ENCODE results near the gene KISS1.

Gene KISS1

DNA sequence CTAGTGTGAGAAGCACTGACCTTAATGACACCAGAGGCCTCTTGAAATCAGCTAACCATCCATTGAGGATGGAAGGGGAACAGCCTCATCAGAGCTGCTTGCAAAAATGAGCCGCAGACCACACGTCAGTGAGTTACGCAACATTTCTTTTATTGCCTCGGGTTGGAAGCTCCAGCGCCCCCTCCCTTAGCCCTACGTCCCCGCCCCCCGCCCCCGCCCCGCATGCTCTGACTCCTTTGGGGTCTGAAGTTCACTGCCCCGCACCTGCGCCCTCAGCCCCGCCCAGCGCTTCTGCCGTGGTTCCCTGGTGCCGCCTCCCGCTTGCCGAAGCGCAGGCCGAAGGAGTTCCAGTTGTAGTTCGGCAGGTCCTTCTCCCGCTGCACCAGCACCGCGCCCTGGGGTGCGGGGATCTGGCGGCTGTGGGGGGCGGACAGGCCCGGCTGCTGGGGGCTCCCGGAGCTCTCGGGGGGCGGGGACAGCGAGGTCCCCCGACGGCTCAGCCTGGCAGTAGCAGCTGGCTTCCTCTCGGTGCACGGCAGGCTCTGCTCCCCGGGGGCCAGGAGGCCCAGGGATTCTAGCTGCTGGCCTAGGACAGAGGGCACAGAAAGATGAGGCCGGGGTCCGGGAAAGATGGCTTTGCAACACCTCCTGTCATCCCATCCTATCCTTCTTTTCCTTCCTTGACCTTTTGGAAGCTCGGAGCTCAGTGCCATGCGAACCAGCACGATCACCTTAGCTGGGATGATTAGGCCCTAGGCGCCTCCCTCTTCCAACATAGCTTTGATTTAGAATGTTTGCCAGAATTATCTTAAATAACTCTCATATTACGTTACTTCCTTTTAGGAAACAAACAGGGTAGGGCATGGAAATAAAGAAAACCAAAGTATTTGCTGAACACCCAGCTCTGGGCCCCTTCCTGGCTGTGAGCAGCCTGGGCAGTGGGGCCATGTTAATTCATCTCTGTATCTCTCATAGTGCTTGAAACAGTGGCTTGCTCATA is 5.8 kb downstream of the KISS1 start:
- peak; percentile 47 for DNase-seq

DNA sequence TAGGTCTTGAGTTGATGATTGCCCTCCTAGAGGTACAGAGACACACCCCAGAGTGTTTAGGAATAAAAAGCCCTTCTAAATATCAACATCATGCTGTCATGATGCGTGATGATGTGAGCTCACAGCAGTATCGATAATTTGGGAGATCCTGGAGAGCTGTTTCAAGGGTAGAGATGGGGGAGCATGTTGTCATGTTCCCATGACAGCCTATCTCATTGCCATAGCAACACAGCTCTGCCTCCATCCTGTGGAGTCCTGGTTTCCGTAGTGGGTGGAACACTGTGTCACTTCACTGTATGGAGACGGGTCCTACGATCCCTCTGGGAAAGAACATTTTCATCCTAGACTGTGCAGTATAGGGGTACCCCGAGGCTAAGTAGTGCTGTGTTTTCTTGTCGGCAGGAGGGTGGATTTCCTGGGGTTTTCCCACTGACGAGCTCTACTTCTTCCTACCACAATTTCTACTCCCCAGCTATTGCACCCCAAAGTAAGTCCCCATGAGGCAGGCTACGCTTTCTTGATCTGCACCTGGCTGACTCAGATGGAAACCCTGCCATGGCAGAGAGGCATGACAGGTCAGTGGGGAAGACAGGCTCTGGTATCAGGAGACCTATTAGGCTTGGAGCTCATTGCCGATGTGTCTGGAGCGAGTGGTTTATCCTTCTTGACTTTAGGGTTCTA is 7.2 kb downstream of the KISS1 start:
- peak; percentile 24 for DNase-seq

DNA sequence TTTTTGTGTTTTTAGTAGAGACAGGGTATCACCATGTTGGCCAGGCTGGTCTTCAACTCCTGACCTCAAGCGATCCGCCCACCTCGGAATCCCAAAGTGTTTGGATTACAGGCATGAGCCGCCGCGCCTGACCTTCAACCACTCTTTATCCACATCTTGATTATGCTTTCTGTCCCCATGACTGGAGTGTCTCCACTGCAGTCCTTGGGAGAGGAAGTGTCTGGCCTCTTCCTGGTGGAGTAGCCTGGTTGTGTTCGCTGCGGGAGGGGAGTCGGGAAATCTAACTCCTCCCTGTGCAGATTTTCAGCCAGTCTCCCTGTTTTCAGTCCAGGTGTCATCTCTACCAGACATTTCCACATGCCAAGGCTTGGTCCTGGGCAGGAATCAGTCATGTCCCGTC is 9.7 kb downstream of the KISS1 start:
- DNase-seq = peak; percentile 18

DNA sequence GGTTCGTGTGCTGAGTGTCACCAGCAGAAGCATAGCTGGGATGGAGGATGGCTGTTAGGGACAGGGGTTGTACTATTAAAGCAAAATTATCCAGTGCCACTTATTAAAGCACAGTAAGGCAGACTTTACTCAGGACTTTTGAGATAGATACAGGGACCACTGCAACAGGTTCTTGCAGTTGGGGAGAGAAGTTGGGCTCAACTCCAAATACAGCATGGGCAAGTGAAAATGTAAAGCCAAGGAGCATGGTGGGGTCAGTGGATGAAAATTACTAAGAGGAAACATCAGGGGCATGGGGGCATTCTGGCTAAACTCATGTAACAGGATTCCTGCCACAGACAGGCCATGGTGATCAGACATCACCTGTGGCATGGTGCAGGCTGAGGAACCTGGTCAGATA is 15.2 kb downstream of the KISS1 start:
- peak; percentile 20 for DNase-seq

DNA sequence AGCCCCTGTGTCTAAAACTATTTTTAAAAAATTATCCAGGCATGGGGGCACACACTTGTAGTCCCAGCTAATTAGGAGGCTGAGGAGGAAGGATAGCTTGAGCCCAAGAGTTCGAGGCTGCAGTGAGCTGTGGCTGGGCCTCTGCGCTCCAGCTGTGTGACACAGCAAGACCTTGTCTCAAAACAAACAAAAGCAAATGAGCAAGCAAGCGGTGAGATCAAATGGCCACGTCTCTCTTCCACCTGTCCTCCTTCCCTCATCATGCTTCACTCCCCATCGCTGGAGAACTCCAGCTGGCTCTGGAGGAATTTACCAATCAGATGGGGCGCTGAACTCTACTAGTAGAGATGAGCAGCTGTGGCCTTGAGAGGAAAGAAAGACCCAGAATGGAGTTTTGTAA is 16.2 kb downstream of the KISS1 start:
- DNase-seq = peak; percentile 9

DNA sequence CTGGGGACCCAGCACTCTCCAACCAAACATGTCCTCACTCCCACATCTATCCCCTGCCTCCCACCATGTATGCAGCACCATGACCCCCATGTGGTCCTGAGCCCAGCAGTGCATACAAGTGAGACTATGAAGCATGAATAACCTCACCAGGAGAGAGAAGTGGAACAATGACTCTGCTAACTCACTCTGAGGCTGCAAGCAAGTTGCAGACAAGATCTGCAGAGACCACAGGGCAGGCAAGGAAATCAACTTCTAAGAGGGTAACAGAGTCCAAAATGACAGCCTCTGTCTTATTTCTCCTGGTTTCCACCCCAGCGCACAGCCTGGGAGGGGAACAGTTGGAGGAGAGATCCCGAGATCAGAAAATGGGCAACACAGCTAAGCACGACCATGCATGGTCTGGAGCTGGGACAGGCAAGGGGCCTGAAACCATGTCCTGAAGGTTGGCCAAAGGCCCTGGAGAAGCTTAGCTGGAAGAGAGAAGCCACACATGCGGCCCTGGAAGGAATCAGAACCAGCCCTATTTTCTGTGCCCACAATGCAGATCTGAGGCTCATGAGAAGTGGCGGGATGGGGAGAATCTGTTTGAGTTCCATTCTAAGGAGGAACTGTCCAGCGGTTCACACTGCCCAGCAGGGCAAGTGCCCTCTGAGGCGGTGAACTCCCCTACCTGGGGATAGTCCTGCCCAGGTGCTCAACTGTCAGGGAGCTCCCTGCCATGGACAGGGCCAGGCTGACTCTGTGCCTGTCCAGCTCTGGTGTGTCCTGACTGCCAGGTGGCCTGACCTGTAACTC is 17.6 kb downstream of the KISS1 start:
- no peak for DNase-seq

DNA sequence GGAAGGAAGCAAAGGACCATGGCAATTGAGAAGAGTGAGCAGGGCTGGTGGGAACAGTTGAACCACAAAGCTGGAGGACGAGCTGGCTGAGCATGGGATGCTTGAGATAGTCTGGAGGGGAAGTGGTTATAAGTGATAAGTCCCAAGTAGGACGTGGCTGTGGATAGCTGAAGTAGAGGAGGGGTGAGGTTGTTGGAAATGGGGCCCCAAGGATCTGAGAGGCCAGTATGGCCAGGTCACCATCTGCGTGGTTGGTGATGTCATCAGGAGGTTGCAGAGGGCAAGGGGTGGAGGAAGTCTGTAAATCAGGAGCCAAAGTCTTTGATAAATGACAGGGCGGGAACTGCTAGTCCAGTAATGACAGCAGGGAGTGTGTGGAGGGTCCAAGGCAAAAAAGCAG is 19.2 kb downstream of the KISS1 start:
- DNase-seq = no peak

DNA sequence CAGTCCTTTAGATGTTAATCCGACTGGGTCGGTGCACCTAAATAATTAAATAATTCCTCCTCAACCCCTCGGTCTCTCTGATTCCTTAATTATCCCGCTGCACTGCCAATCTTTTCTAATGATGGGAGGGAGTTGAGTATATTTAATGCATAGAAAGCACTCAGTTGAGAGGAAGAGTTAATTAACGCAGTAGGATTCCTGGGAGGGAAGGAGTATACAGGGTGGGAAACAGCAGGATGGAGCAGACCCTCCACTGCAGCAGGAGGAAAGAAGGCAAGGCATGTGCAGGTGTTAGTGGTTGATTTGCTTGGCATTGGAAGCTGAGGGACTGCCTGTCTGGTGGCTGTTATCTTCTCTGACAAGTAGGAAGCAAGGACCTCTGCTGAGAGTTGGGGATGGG is 20.2 kb downstream of the KISS1 start:
- DNase-seq = no peak

DNA sequence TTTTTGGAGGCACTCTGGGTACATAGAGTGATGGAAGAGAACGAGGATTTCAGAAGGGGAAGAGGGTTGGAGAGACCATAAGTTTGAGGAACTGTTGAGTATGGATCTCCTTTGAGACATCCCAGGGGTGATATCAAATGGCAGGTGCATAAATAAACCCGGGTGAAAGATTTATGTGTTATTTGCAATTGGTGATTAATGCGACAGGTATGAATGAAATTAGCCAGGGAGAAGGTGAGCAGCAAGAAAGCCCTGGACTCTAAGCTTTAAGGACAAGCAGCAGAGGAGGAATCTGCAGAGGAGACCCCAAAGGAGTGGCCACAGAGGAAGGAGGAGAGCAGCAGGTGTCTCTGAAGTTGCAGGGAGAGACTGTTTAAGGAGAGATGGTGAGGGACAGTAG is 21.3 kb downstream of the KISS1 start:
- no peak for DNase-seq

DNA sequence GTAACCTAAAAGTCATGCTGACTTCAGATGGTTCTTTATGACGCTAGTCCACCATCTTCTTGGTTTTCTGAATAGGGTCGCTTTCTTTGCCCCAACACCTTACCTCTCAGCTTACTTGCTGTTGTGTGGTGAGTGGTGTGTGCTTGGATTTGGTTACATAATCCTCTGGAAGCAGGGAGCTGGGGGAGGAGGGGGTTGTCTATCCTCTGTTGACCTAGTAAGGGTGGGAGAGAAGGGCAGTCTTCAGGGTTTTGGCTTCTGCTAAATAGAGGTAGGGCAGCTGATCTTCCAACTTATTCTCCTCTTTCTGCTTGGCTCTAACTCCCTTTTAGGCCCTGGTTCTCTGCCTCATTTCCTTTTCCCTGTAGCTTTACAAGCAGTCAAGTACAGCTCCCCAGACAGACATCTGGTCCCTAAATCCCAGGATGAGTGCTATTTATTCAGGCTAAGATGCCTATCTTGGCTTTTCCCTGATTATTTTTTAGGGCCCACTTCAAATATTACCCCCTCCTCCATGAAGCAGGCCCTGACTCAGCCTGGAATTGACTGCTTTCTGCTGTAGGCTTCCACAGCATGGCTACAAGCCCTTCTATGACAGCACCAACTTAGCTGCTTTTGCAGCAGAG is 23.8 kb downstream of the KISS1 start:
- DNase-seq = no peak

DNA sequence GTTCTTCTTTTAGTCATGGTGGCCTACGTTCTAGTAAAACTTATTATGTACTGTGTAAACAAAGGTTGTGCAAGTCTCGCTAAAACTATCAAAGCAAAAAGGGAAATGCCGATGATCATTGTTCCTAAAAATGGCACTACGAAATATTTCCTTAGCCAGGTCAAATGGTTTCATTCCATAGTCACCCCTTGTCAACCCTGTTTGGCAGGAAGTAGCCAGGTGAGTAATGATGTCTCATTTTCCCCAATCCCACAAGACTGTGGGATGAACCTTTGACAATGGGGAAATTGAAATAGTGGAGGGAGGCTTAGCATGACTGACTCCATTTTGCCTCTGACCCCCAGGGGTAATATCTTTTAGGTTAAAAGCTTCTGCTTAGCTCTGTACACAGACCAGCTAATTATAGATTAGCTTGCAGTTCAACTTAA is 24.5 kb downstream of the KISS1 start:
- DNase-seq = no peak

DNA sequence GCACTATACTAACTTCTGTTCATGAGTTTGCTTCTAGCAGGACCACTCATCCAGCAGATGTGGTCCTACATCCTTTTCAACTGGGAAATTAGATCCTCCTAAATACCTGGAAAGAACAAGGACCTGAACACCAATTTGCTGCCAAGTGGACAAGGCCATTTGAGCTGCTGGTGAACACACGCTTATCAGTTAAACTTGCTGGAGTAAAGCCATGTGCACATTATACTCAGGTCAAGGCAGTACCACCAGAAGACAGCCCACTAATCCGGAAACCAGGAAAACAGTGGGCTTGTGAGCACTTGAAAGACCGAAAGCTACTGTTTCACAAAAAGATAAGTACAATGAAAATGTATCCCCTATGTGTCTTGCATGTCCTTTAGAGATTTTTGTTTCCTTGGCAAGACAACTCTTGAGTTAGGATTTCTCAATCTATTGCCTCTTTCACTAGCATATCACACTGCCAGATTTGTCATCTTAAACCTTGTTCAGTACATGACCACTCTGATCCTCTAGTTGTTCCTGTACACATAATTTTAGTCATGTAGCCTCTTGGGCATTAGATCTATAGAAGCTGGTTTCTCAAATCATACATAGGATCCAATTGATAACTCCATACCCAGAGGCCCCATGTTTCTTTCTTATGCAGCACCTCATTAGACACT is 25.7 kb downstream of the KISS1 start:
- DNase-seq = no peak

DNA sequence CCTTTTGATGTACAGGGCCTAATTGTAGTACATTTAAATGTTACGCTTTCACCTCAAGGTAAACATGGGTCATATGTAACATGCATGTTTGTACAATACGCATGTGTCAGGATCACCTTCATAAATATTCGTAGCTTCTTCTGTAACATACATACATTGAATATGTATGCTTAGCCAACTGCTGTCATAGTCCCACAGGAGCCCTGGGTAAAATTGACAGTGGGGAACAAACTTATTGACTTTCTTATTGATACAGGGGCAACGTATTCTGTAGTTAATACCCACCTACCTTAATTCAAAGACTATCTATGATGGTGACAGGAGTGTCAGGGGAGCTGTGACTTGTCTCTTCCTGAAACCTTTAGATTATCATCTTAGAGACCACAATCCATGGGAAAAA is 26.4 kb downstream of the KISS1 start:
- DNase-seq = no peak

DNA sequence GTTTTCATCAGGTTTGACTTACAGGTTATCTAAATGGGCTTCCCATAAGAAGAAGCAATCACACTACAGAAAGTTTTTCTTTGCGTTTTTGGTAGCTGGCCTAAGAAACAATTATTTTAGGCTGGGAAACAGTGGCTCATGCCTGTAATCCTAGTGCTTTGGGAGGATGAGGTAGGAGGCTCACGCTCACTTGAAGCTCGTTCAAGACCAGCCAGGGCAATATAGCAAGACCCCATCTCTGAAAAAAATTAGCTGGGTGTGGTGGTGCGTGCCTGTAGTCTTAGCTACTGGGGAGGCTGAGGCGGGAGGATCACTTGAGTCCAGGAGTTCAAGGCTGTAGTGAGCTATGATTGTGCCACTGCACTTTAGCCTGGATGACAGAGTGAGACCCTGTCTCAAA is 28.6 kb downstream of the KISS1 start:
- no peak for DNase-seq

DNA sequence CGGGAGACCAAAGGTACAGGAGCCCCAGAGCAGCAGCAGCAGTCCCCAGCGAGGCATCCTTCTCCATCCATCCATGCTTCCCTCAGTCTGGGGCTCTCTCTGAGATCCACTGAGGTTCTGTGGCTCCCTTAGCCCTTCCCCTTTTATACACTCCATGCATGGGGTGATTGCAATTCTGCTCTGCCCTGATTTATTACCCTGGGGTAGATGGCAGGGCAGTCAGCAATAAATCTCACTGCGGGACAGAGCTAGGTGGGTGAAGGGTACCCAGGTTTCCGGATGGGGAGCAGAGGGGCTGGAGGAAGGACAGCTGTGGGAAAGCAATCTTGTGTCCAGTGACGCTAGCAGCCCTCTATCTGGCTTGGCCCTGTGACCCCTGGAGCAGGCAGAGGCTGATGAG is 30.1 kb downstream of the KISS1 start, which contains the start of gene REN:
REN (minus strand) TSS at position 119 of the 400 bp plus-strand sequence; CDS start at position 75, 44 bp downstream.
- DNase-seq = no peak

DNA sequence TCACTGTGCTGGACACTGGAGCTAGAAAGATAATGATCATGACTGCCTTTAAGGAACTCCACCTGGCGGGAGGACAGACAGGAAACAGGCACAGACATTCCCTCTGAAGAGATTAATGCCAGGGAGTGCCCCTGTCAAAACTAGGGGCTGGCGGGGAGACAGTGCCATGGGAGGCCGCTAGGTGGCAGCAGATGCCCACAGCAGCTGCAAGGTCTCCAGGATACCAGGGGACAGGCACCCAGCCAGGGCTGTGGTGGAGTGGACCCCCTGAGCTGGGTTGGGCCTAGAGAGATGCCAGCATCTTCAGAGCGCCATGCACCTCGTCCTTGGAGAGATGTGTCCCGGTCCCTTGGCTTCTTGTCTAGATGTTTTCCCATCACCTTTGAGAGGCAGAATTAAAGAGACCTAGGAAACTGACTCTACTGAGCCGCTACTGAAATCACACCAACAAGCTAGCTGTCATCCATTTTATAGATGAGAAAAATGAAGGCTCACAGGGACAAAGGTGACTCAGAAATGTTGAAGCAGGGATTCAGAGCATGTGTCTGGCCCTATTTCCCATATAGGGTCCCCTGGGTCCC is 33.7 kb downstream of the KISS1 start:
- peak; percentile 91 for DNase-seq

DNA sequence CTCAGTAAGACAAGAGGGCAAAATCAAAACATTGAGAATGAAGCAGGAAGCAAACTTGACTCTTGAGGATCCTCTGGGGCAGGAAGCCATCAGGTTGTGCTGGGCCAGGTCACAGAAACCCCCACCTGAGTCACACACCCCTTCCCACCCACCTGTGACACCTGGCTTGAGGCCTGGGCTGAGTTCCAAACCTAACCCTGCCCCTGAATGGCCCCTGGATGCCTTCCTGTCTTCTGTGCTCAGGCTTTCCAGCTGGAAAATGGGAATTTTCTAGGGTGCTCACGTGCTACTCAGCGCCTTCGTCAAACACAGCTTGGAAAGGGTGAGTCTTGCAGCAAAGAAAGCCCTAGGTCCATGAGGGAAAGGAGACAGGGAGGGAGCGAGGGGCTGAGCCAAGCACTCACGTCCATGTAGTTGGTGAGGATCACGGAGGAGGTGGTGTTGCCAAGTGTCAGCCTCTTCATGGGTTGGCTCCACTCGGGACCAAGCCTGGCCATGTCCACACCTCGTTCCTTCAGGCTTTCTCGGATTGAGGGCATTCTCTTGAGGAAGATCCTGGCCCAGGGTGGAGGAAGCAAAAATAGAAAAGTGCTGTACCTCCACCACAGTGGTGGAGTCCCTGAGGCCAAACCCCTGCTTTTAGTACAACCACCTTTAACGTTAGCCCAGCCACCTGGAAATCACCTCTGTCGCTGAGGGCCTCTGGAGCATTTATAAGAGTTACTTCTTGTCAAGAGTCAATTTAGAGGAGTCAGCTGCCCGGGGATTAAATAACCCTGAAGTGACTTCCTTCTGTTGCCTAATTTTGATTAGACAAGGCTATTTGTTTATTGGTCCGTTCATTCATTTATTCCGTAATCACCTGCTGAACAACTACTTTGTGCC is 34.4 kb downstream of the KISS1 start:
- no peak for DNase-seq

DNA sequence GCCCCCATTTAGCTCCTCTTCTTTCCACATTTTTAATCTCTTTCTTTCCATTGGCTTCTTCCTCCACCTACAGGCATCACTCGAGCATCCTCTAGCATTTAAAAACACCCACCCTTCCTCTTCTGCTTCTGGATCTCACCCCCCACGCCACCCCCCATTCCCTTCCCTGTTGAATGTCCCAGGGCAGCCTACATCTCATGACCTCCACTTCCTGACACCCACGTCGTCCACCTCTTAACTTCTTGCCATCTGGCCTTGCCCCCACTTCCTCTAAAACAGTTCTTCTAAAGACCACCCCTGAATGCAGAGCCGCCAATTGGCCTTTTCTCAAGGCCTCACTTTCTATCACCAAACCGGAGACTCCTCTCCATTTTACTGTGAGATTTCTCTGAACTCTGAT is 38.3 kb downstream of the KISS1 start:
- no peak for DNase-seq

DNA sequence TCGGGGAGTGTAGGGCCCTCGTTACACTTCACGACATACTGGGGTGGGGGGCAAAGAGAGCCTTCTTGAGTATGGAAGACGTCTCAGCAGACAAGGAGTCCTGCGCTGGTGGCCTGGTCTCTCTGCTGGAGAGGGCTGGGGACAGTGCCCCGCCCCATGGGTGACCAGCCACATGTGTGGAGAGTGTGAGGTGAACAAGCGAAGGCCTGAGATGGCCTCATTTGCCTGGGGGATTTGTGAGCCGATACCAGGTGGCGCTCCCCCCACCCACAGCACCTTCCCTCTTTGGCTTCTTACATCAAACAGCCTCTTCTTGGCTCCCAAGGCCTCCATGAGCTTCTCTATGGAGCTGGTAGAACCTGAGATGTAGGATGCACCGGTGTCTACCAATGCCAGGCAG is 40.4 kb downstream of the KISS1 start:
- DNase-seq = no peak

DNA sequence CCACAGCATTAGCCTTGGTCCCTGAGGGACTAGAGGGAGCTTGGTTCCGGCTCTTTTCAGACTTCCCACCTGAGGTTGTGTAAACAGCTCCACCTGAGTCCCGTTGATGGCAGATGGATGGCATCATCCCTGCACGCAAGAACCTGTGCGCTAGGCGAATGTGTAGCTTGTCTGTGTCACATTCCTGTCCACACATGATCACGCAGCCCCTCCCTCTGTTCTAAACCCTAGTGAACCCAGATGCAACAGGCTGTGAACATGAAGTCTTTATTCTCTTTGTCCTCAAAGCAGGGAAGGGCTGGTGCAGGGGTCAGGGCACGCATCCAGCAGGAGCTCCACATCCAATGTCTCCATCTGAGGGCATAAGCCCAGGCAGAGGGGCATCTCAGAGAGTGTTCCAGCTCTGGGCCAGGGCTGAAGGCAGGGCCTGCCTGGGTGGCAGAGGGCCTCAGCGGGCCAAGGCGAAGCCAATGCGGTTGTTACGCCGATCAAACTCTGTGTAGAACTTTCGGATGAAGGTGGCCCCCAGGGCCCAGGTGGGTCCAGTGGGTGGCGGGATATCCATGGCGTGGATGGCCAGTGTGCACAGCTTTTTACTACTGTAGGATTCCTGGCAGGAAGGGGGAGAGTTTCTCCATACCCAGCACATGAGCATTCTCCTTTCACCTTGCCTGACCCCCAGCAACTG is 41.6 kb downstream of the KISS1 start:
- DNase-seq = no peak

Measured in right forelimb (tissue), 1 donor.